Measurements from ENCODE around the gene CPED1. TPM values are rescaled to one million over a fixed set of nuclear protein-coding genes. Genes with fewer than 3 reads are reported as not detected.
"Not testable (repeated sequence)": the region's sequence is repeated elsewhere in the genome, so short reads cannot be mapped to it uniquely, and the experiment has no call there.

Gene CPED1
- total RNA-seq, 4 donors from 2014 or later, result 1.3 to 5.6 (median 3.6) TPM

DNA sequence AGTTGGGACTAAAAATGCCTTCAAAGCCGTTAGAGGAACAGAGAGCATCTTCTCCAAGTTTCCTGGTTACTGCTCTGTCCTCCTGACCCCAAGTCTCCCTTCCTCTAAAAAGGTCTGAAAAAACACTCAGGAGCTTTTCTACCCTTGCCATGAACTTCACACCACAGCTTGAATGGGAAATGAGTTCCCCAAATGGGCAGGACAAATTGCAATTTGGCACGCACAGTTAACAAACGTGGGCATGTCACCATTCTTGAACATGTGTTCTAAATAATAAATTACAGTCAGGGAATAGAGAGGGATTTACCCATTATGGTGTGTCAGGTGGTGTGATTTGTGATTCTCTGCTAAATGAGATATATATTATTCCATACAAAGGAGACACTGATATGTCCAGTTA is 249.1 kb downstream of the CPED1 start:
- Histone ChIP-seq H3K27me3 (no peaks in the 10 kb centered on the region), H3K9me3 (no peaks in the 10 kb centered on the region), H3K27ac (no peak overlapping the region), H3K4me3 (no peak overlapping the region), H3K4me1 (no peaks in the 10 kb centered on the region), H3K36me3 (no peaks in the 10 kb centered on the region)
- no peak for DNase-seq (ENCODE audit: low spot score in 2 of 2)
- TF ChIP-seq EP300 (IDR thresholded peaks at IDR 0.05), result no peak
- TF ChIP-seq, protein P1, sequence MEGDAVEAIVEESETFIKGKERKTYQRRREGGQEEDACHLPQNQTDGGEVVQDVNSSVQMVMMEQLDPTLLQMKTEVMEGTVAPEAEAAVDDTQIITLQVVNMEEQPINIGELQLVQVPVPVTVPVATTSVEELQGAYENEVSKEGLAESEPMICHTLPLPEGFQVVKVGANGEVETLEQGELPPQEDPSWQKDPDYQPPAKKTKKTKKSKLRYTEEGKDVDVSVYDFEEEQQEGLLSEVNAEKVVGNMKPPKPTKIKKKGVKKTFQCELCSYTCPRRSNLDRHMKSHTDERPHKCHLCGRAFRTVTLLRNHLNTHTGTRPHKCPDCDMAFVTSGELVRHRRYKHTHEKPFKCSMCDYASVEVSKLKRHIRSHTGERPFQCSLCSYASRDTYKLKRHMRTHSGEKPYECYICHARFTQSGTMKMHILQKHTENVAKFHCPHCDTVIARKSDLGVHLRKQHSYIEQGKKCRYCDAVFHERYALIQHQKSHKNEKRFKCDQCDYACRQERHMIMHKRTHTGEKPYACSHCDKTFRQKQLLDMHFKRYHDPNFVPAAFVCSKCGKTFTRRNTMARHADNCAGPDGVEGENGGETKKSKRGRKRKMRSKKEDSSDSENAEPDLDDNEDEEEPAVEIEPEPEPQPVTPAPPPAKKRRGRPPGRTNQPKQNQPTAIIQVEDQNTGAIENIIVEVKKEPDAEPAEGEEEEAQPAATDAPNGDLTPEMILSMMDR (IDR thresholded peaks at IDR 0.05), result no peak
- no peak for TF ChIP-seq POLR2AphosphoS5 (IDR thresholded peaks at IDR 0.05)
- TF ChIP-seq POLR2A (IDR thresholded peaks at IDR 0.05), result no peak
- 63% methylated on average over 3 of the region's 3 CpGs for WGBS

DNA sequence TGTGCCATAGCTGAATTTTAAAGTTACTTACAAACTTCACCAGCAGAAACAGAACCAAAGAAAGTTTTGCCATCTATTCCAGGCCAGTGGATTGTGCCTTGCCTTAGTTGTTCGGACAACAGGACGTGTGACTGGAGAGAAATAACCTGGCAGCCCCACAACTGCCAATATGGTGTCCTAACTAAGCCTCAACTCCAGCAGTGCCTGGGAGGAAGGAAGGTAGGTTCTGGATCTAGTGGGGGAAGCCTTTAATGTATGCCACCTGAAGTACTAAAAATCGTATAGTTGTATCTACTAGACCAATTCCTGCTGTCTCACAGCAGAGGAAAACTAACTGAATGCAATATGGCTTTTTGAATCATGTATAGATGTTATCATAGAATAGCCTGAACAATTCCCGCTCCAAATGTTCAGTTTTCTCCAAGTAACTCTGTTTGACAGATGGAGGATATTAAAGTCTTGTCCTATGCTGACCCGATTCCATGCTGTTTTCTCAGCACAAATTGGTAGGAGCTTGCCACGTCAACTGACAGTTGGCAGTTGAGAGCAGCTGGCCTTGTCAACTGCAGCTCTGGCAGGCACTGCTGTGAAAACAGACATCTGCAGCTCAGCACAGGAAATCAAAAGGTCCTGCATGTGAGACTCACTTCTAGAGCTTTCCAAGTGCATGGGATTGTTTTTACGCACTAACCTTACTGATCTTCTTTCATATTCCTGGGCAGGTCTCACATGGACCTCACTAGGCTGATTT is 255.8 kb downstream of the CPED1 start:
- Histone ChIP-seq H3K27ac (no peak overlapping the region), H3K27me3 (no peaks in the 10 kb centered on the region), H3K36me3 (peaks cover 5% of the 10 kb centered on the region), H3K9me3 (no peaks in the 10 kb centered on the region), H3K4me1 (peaks cover 12% of the 10 kb centered on the region), H3K4me3 (no peak overlapping the region)
- TF ChIP-seq, protein P1 (IDR thresholded peaks at IDR 0.05), result no peak
- TF ChIP-seq POLR2AphosphoS5 (IDR thresholded peaks at IDR 0.05), result no peak
- TF ChIP-seq POLR2A (IDR thresholded peaks at IDR 0.05), result no peak
- TF ChIP-seq EP300 (IDR thresholded peaks at IDR 0.05), result no peak
- 64% methylated on average over 7 of the region's 7 CpGs for WGBS
- DNase-seq (ENCODE audit: low spot score in 2 of 2), result no peak

DNA sequence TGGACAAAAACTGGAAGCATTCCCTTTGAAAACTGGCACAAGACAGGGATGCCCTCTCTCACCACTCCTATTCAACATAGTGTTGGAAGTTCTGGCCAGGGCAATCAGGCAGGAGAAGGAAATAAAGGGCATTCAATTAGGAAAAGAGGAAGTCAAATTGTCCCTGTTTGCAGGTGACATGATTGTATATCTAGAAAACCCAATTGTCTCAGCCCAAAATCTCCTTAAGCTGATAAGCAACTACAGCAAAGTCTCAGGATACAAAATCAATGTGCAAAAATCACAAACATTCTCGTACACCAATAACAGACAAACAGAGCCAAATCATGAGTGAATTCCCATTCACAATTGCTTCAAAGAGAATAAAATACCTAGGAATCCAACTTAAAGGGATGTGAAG is 262.9 kb downstream of the CPED1 start:
- not testable (repeated sequence) for H3K27ac ChIP-seq; H3K36me3 ChIP-seq; H3K9me3 ChIP-seq; H3K4me3 ChIP-seq; H3K27me3 ChIP-seq; DNase-seq (ENCODE audit: low spot score in 2 of 2); H3K4me1 ChIP-seq
- WGBS, result 95% methylated on average over 1 of the region's 1 CpG

DNA sequence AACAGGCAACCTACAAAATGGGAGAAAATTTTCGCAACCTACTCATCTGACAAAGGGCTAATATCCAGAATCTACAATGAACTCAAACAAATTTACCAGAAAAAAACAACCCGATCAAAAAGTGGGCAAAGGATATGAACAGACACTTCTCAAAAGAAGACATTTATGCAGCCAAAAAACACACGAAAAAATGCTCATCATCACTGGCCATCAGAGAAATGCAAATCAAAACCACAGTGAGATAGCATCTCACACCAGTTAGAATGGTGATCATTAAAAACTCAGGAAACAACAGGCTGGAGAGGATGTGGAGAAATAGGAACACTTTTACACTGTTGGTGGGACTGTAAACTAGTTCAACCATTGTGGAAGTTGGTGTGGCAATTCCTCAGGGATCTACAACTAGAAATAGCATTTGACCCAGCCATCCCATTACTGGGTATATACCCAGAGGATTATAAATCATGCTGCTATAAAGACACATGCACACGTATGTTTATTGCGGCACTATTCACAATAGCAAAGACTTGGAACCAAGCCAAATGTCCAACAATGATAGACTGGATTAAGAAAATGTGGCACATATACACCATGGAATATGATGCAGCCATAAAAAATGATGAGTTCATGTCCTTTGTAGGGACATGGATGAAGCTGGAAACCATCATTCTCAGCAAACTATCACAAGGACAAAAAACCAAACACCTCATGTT is 264.2 kb downstream of the CPED1 start:
- not testable (repeated sequence) for H3K4me3 ChIP-seq; H3K4me1 ChIP-seq; H3K27me3 ChIP-seq; DNase-seq (ENCODE audit: low spot score in 2 of 2); H3K36me3 ChIP-seq; H3K27ac ChIP-seq; H3K9me3 ChIP-seq
- WGBS, result 92% methylated on average over 5 of the region's 5 CpGs

DNA sequence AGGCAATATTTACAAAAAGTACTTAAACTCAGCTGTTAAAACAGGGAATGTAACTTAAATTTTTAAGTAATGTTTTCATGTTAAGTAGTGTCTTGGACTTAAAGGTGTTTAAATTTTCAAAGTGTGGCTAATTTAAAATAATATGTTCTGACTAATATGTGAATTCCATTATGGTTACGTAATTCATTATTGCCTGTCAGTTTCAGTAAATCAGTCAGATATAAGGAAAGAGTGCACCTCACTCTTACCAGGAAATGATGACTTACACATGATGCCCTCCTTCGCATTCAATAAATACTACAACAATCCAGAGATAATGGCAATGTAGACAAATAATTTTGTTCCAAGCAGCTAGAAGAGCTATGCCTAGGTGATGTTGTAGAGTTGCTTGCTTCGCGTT is 271.3 kb downstream of the CPED1 start:
- WGBS, result 86% methylated on average over 4 of the region's 4 CpGs
- Histone ChIP-seq H3K27ac (no peak overlapping the region), H3K27me3 (no peaks in the 10 kb centered on the region), H3K4me3 (no peak overlapping the region), H3K9me3 (no peaks in the 10 kb centered on the region), H3K36me3 (no peaks in the 10 kb centered on the region), H3K4me1 (no peaks in the 10 kb centered on the region)
- TF ChIP-seq POLR2AphosphoS5 (IDR thresholded peaks at IDR 0.05) (no peak), POLR2A (IDR thresholded peaks at IDR 0.05) (no peak), EP300 (IDR thresholded peaks at IDR 0.05) (no peak)
- TF ChIP-seq, protein P1 (IDR thresholded peaks at IDR 0.05), result no peak
- DNase-seq (ENCODE audit: low spot score in 2 of 2), result no peak

DNA sequence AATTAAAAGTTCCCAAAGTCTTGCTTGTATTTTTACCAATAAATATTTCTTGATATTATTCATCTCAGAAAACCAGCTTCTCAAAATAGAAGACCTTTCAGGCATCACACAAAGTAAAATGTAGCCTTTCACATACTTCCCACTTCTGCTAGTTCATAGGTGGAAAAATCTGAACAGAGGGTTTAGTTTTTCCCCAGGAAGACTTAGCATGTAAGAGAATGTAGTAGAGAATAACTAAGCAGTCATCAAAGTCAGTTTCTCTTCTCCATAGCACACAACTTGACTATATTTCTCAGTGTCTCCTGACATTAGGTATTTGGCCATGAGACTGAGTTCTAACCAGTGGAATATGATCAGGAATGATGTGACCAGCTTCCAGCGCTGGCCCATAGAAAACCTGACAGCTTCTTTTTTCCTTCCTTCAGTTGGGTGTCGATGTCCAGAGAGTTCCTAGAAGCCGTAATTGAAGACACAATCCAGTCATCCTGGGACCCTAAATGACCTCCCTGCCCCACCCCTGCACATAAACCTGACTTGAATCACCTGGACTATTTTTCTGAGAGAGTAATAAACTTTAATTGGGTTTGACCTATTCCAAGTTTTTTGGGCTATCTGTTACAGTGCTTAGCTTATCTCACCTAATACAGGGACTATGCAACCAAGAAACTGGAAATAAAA is 272.8 kb downstream of the CPED1 start:
- Histone ChIP-seq H3K27me3 (no peaks in the 10 kb centered on the region), H3K36me3 (no peaks in the 10 kb centered on the region), H3K9me3 (no peaks in the 10 kb centered on the region), H3K4me1 (no peaks in the 10 kb centered on the region), H3K4me3 (no peak overlapping the region), H3K27ac (no peak overlapping the region)
- TF ChIP-seq POLR2A (IDR thresholded peaks at IDR 0.05) (no peak), POLR2AphosphoS5 (IDR thresholded peaks at IDR 0.05) (no peak), EP300 (IDR thresholded peaks at IDR 0.05) (no peak)
- TF ChIP-seq, protein P1 (IDR thresholded peaks at IDR 0.05), result no peak
- WGBS, result 92% methylated on average over 3 of the region's 3 CpGs
- DNase-seq (ENCODE audit: low spot score in 2 of 2), result no peak

Data from suprapubic skin (tissue), 4 donors.